K562 (cell line): ENCODE results near the gene U2SURP. TPM values are rescaled to one million over a fixed set of nuclear protein-coding genes. Genes with fewer than 3 reads are reported as not detected.
A peak's percentile ranks its signal among the peaks of the same experiment; 100 is the strongest.

Experiments used
- ATAC-seq: fragments of 200-7000 bp; cut with Tn5 transposase; 3 replicates; pipeline ENCODE4 v1.9.1; 2020; ENCODE audit warnings: moderate library complexity
- BruUV-seq: library from RNA; stranded (reverse); fragments of 400-500 nt; replicated peaks from 2 replicates; lab custom pipeline; 2021; lab: Mats Ljungman, UMichigan
- CTCF ChIA-PET: fragments of 300-600 bp; formaldehyde crosslinking; extraction: SDS; loops from one replicate; lab custom pipeline; 2021; ENCODE audit warnings: low intra/inter-chr PET ratio; lab: Yijun Ruan, JAX
- POLR2A ChIA-PET: fragments of 300-600, 350-650 bp; sonication (Branson Sonifier 250); formaldehyde crosslinking; extraction: SDS; loops from one replicate; lab custom pipeline; 2021; ENCODE audit warnings: antibody characterized with exemption, inconsistent platforms; lab: Yijun Ruan, JAX
- DNase-seq, 4 experiments: peaks; one replicate each; pipeline versions ENCODE4 v3.0.0 to v3.0.0-alpha.2; 2011 to 2018; ENCODE audit warnings: low spot score in 3 of 4, mixed read lengths in 3 of 4; ENCODE audit errors: extremely low read depth in 1 of 4
- FAIRE-seq: peaks from 2 replicates; lab custom pipeline; 2011; peaks lifted over from hg19 to GRCh38; lab: Jason Lieb, UNC
- H2AFZ ChIP-seq: 2 replicates; pipeline ENCODE4 v1.6.0; 2011; ENCODE audit warnings: low read depth, low read length, control low read depth, inconsistent platforms
- H3K27ac ChIP-seq: fragments of 200-600 bp; 3 replicates; pipeline ENCODE4 v1.8.0; 2011; ENCODE audit warnings: low read depth, mild to moderate bottlenecking, control low read depth, inconsistent platforms, low read length, moderate library complexity, mixed read lengths; ENCODE audit errors: extremely low read depth
- H3K27me3 ChIP-seq, 2 experiments: fragments of 300-600 bp in 1 of 2; 2 replicates in 1 of 2; 3 replicates in 1 of 2; pipeline versions ENCODE4 v1.6.0 to v1.8.0; 2011; ENCODE audit warnings: inconsistent platforms in 2 of 2, low read length in 2 of 2, mild to moderate bottlenecking in 1 of 2, mixed read lengths in 1 of 2, moderate library complexity in 1 of 2; ENCODE audit not compliant: control insufficient read depth in 2 of 2, insufficient read depth in 2 of 2
- H3K36me3 ChIP-seq: fragments of 300-600 bp; 3 replicates; pipeline ENCODE4 v1.8.0; 2011; ENCODE audit warnings: mild to moderate bottlenecking, low read length, inconsistent platforms; ENCODE audit not compliant: control insufficient read depth, insufficient read depth
- H3K4me1 ChIP-seq, 2 experiments: fragments of 200-600 bp in 1 of 2; replicated peaks in 1 of 2; 2 replicates in 1 of 2; 3 replicates in 1 of 2; pipeline versions ENCODE4 v1.5.1 to v1.8.0; 2011; ENCODE audit warnings: inconsistent platforms in 2 of 2, low read length in 2 of 2, mild to moderate bottlenecking in 1 of 2, mixed read lengths in 1 of 2, moderate library complexity in 1 of 2; ENCODE audit not compliant: control insufficient read depth in 2 of 2, insufficient read depth in 2 of 2
- H3K4me2 ChIP-seq: 2 replicates; pipeline ENCODE4 v1.6.1; 2011; ENCODE audit warnings: low read length, control low read depth, inconsistent platforms, mixed read lengths; ENCODE audit not compliant: insufficient read depth
- H3K4me3 ChIP-seq: fragments of 200-600 bp; sonication (generic), shearing (Covaris generic); 2 replicates; pipeline ENCODE4 v1.5.1; 2016; ENCODE audit warnings: control low read depth, inconsistent platforms
- H3K79me2 ChIP-seq: fragments of 200-600 bp; 3 replicates; pipeline ENCODE4 v1.8.0; 2011; ENCODE audit warnings: low read length, inconsistent platforms; ENCODE audit not compliant: control insufficient read depth, insufficient read depth
- H3K9ac ChIP-seq, 2 experiments: 2 replicates each; pipeline versions ENCODE4 v1.6.0 to v1.6.1; 2011; ENCODE audit warnings: low read depth in 2 of 2, low read length in 2 of 2, control low read depth in 1 of 2, inconsistent platforms in 1 of 2, mild to moderate bottlenecking in 1 of 2, mixed read lengths in 1 of 2; ENCODE audit not compliant: insufficient read depth in 1 of 2
- H3K9me1 ChIP-seq: one replicate; pipeline ENCODE4 v1.6.0; 2011; ENCODE audit warnings: inconsistent platforms, mild to moderate bottlenecking, low read length, moderate library complexity; ENCODE audit not compliant: control insufficient read depth, insufficient read depth
- H3K9me3 ChIP-seq: replicated peaks from 2 replicates; pipeline ENCODE4 v1.5.1; 2011; ENCODE audit warnings: low read depth, low read length, inconsistent platforms; ENCODE audit not compliant: control insufficient read depth, insufficient read depth
- H4K20me1 ChIP-seq: replicated peaks from 2 replicates; pipeline ENCODE4 v1.6.1; 2011; ENCODE audit warnings: low read length, inconsistent platforms, mixed read lengths; ENCODE audit not compliant: control insufficient read depth, insufficient read depth
- ATF7 ChIP-seq: fragments of 450-650 bp; IDR thresholded peaks from 2 replicates; pipeline ENCODE4 v1.7.1; 2014; ENCODE audit warnings: mild to moderate bottlenecking, moderate library complexity
- CC2D1A ChIP-seq: fragments of 450-650 bp; IDR thresholded peaks from 2 replicates; pipeline ENCODE4 v1.6.1; 2017; ENCODE audit warnings: mild to moderate bottlenecking
- FOSL1 ChIP-seq: fragments of 200-800 bp; sonication (Bioruptor generic); conservative IDR thresholded peaks from 2 replicates; pipeline ENCODE4 v1.6.1; 2016; ENCODE audit warnings: missing genetic modification characterization, missing compliant biosample characterization
- MTA2 ChIP-seq: fragments of 450-650 bp; IDR thresholded peaks from 2 replicates; pipeline ENCODE4 v1.6.1; 2016; ENCODE audit warnings: low read depth
- ZNF316 ChIP-seq: fragments of 450-650 bp; IDR thresholded peaks from 2 replicates; pipeline ENCODE4 v1.6.1; 2016
- ZSCAN32 ChIP-seq: fragments of 450-650 bp; formaldehyde crosslinking; IDR thresholded peaks from 2 replicates; pipeline ENCODE4 v1.4.0; 2020; ENCODE audit warnings: mild to moderate bottlenecking, moderate library complexity
- ZZZ3 ChIP-seq: fragments of 450-650 bp; IDR thresholded peaks from 2 replicates; pipeline ENCODE4 v1.6.1; 2016; ENCODE audit warnings: antibody characterized with exemption, mild to moderate bottlenecking, moderate library complexity
- WGBS: fragments of 100-300 bp; shearing (Covaris generic); methylation state at CpG from one replicate; pipeline ENCODE4 v1.1.6; 2016; ENCODE audit warnings: low coverage, mixed read lengths; ENCODE audit not compliant: insufficient coverage; ENCODE audit errors: missing lambda C conversion rate; 5-methylcytosine and 5-hydroxymethylcytosine counted together
- in situ Hi-C: fragments of 300-500 bp; cut with MboI; formaldehyde crosslinking; loops from 4 replicates; pipeline ENCODE4 v1.15.0; 2018; ENCODE audit warnings: inconsistent platforms, mixed read lengths
- intact Hi-C: fragments of 100-400 bp; cut with micrococcal nuclease; formaldehyde crosslinking; loops from 2 replicates; pipeline ENCODE4 v1.14.2; 2022
- polyA plus RNA-seq, 8 experiments: library from polyadenylated mRNA; depleted of rRNA in 4 of 8; stranded (reverse) in 5 of 8; unstranded in 3 of 8; fragments of >200 nt; fragmentation: Nextera tagmentation in 2 of 8; fragmentation: Illumina TruSeq in 1 of 8; extraction: Ambion mirVana in 2 of 8; extraction: Trizol in 1 of 8; gene quantifications; 2 replicates each; pipeline versions ENCODE4 v1.2.1 to v1.2.3, GENCODE V29; 2011 to 2014; ENCODE audit warnings: inconsistent platforms in 1 of 8, missing spikeins in 1 of 8
- total RNA-seq, 7 experiments: library from RNA; depleted of rRNA in 6 of 7; stranded (reverse); fragments of >200 nt in 6 of 7; fragmentation: Illumina TruSeq in 2 of 7; extraction: Trizol in 2 of 7; gene quantifications; 2 replicates each; pipeline versions ENCODE4 v1.2.1 to v1.2.3, GENCODE V29; 2011 to 2021; ENCODE audit warnings: low replicate concordance in 1 of 7
- TF ChIP-seq, protein P1 (sequence below): IDR thresholded peaks from 2 replicates; pipeline ENCODE4 v1.6.1; 2012; ENCODE audit warnings: low read depth, low read length, improper control_type of control experiment, borderline replicate concordance
- TF ChIP-seq, protein P2 (sequence below): fragments of 450-650 bp; conservative IDR thresholded peaks from 2 replicates; pipeline ENCODE4 v1.6.1; 2016; ENCODE audit warnings: missing genetic modification characterization, low read depth, mild to moderate bottlenecking, control low read depth, missing compliant biosample characterization
- TF ChIP-seq, protein P3 (sequence below), 2 experiments: fragments of 450-650 bp; formaldehyde crosslinking in 1 of 2; IDR thresholded peaks; 2 replicates each; pipeline versions ENCODE4 v1.4.0 to v1.6.1; 2014 to 2020; ENCODE audit warnings: mild to moderate bottlenecking in 2 of 2, borderline replicate concordance in 1 of 2, low read depth in 1 of 2

U2SURP gene
- total and polyA plus RNA-seq, 9 of the 15 experiments (the other 6 are each of a cell fraction or from before 2014, with no cell fraction given) = 128 to 322 (median 191) TPM

DNA sequence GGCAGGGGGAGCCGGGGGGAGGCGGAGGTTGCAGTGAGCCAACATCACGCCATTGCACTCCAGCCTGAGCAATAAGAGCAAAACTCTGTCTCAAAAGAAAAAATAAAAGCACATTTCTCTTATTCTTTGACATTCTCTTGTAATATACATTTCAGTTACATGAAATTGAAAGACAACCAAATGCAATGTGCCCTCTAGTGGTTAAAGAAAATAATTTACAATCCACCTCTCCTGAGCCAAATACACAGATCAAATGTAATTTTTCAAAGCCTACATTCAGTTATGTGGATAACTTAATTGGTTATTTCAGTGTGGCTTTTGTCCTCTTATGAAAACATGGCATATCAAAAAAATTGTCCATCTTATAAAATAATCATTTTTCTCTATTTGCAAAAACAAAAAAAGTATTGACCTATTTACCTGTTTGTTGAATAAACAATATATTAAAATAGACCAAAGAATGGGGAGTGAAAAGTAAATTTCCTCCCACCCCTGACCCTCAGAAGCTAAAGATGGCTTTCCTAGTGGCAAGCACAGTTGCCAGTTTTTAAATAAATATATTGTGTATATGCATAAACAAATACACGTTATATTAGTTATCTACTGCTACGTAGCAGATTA, 14.2 kb upstream of the U2SURP start:
- POLR2A ChIA-PET = no interaction called here
- Histone ChIP-seq H3K9me1 (no peaks in the 10 kb centered on the region), H3K9ac (no peak overlapping the region), H2AFZ (peak overlapping the region; percentile 88), H3K36me3 (no peaks in the 10 kb centered on the region), H3K4me3 (no peak overlapping the region), H3K27me3 (no peaks in the 10 kb centered on the region), H4K20me1 (no peaks in the 10 kb centered on the region), H3K4me1 (peaks cover 0 to 19% of the 10 kb centered on the region in 2 experiments; a peak in 3 of 5 replicates), H3K27ac (no peak overlapping the region), H3K9me3 (no peaks in the 10 kb centered on the region), H3K79me2 (no peaks in the 10 kb centered on the region), H3K4me2 (no peak overlapping the region)
- intact Hi-C loops = loop anchor here (1.0 kb wide), 2 partner anchors 58 to 159 kb away; no protein-coding TSS in a partner anchor
- CTCF ChIA-PET = interaction anchor here (0.8 to 2.2 kb wide), 4 partner anchors 58 to 400 kb away, joined by 3 to 12 read pairs (median 9); no protein-coding TSS in a partner anchor
- in situ Hi-C loops = no loop called here
- BruUV-seq = no TSS peak
- FAIRE-seq = peak; percentile 73
- WGBS = 54% methylated on average over 5 of the region's 5 CpGs
- ATAC-seq = peak; percentile 76
- DNase-seq = peak in 3 of 4 experiments; percentile 37 to 59 (median 47)
- no peak for TF ChIP-seq ZSCAN32 (CRISPR knock-in tag)
- no peak for TF ChIP-seq ATF7
- TF ChIP-seq, protein P1, sequence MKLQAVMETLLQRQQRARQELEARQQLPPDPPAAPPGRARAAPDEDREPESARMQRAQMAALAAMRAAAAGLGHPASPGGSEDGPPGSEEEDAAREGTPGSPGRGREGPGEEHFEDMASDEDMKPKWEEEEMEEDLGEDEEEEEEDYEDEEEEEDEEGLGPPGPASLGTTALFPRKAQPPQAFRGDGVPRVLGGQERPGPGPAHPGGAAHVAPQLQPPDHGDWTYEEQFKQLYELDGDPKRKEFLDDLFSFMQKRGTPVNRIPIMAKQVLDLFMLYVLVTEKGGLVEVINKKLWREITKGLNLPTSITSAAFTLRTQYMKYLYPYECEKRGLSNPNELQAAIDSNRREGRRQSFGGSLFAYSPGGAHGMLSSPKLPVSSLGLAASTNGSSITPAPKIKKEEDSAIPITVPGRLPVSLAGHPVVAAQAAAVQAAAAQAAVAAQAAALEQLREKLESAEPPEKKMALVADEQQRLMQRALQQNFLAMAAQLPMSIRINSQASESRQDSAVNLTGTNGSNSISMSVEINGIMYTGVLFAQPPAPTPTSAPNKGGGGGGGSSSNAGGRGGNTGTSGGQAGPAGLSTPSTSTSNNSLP = peak; percentile 56; the same call in 1 of the 2 replicates
- TF ChIP-seq MTA2 = no peak
- TF ChIP-seq FOSL1 (tag) = no peak; the same call in 1 of the 2 replicates
- TF ChIP-seq ZNF316 = no peak
- TF ChIP-seq, protein P2, sequence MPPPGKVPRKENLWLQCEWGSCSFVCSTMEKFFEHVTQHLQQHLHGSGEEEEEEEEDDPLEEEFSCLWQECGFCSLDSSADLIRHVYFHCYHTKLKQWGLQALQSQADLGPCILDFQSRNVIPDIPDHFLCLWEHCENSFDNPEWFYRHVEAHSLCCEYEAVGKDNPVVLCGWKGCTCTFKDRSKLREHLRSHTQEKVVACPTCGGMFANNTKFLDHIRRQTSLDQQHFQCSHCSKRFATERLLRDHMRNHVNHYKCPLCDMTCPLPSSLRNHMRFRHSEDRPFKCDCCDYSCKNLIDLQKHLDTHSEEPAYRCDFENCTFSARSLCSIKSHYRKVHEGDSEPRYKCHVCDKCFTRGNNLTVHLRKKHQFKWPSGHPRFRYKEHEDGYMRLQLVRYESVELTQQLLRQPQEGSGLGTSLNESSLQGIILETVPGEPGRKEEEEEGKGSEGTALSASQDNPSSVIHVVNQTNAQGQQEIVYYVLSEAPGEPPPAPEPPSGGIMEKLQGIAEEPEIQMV (tag) = no peak
- TF ChIP-seq, protein P3, sequence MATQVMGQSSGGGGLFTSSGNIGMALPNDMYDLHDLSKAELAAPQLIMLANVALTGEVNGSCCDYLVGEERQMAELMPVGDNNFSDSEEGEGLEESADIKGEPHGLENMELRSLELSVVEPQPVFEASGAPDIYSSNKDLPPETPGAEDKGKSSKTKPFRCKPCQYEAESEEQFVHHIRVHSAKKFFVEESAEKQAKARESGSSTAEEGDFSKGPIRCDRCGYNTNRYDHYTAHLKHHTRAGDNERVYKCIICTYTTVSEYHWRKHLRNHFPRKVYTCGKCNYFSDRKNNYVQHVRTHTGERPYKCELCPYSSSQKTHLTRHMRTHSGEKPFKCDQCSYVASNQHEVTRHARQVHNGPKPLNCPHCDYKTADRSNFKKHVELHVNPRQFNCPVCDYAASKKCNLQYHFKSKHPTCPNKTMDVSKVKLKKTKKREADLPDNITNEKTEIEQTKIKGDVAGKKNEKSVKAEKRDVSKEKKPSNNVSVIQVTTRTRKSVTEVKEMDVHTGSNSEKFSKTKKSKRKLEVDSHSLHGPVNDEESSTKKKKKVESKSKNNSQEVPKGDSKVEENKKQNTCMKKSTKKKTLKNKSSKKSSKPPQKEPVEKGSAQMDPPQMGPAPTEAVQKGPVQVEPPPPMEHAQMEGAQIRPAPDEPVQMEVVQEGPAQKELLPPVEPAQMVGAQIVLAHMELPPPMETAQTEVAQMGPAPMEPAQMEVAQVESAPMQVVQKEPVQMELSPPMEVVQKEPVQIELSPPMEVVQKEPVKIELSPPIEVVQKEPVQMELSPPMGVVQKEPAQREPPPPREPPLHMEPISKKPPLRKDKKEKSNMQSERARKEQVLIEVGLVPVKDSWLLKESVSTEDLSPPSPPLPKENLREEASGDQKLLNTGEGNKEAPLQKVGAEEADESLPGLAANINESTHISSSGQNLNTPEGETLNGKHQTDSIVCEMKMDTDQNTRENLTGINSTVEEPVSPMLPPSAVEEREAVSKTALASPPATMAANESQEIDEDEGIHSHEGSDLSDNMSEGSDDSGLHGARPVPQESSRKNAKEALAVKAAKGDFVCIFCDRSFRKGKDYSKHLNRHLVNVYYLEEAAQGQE (IDR thresholded peaks at IDR 0.05; ENCODE audit: borderline replicate concordance) = peak; percentile 74; the same call in 1 of the 2 replicates
- TF ChIP-seq, protein P3 (CRISPR knock-in tag; IDR thresholded peaks at IDR 0.05; ENCODE audit: low read depth) = no peak
- 0 out of 2 replicates have a peak, but pooled peaks have one; percentile 34 for TF ChIP-seq CC2D1A
- no peak for TF ChIP-seq ZZZ3
